GM18861 (cell line): ENCODE data around the gene RNF113B.

Experiments used
- ATAC-seq: cut with Tn5 transposase; IDR thresholded peaks from one replicate; pipeline ENCODE4 v1.9.1; 2021; ENCODE audit not compliant: unreplicated experiment

RNF113B gene

GRCh38 chr13:98176777-98177608 is at the start of gene RNF113B:
Gene RNF113B (minus strand): TSS chr13:98177269. CDS start chr13:98177236, 33 bp downstream.
- no peak for ATAC-seq

DNA sequence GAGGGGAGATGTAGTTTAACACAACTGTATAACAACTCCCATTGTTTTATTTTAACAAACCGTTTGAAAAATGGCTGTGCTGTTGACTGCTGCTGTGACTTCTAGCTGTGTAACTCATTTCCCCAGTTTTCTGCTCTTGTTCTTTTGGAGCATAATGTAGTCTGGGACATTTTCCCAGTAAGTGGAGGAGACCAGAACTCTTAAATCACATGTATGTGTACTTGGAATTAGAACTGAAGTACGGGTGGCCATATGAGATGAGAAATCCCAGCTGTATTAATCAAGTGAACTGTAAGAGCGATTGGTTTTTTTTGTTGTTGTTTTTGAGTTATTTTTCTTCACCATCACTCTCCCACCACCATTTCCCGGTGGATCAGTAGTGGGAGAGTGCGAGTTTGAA is 49.4 kb upstream of the RNF113B start:
- ATAC-seq: no peak

DNA sequence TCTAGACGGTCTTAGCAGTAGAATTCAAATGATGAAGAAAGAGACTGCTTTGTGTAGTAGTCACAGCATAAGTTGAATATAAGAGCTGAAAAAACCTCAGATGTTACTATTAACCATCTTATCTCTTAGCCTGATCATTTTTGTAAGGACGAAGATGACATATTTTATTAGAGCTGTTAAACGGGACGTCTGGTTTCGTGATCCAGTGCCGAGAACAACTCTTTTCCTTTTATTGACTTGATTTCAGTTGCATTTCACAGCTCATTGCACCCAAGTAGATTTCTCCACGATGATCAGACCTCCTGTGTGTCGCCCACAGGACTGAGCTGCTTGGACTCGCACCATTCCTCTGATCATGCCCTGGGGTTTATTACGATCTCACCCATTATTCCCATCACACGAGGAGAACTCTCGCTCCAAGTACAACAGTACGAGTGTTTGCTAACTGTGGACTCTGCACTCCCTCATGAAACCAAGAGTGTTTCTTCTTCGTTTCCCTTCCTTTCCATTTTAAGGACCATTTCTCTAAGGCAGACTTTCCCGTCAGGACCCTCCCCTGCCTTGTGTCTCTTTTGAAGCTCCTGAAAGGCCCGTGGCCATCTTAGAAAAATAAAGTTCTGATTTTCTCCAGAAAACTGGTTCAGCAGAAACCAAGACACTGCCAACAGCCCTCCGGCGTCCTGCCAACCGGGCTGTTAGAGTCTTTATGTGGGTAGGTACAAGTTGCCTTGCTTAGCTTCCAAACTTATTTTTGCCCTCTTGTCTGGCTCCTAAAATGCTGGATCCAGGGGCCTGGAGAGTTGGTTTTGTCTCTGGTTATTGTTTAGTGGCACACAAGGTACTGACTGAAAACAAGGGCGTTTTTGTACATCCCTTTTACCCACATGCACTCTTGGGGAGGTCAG is 48.2 kb upstream of the RNF113B start:
- no peak for ATAC-seq

DNA sequence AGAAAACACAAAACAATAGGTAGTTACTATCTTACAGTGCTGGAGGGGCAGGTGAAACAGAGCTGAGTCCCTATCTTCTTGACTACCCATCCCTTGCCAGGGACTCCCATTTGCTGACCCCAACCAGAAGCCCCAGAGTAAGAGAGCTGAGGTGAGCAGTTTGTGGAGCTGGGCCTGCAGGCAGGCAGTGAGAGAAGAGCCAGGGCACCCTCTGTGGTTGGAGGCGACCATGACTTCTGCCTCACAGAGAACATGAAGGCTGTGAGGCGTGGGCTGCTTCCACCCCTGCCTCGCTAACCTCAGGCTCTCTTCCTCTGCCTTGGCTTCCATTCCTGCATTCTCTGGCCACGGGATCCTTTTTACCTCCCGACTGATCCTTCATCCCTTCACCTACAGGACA is 47.5 kb upstream of the RNF113B start:
- no peak for ATAC-seq

- no peak for ATAC-seq
Measured at GRCh38 chr13:98223741-98224140, 46.7 kb upstream of the RNF113B start.

DNA sequence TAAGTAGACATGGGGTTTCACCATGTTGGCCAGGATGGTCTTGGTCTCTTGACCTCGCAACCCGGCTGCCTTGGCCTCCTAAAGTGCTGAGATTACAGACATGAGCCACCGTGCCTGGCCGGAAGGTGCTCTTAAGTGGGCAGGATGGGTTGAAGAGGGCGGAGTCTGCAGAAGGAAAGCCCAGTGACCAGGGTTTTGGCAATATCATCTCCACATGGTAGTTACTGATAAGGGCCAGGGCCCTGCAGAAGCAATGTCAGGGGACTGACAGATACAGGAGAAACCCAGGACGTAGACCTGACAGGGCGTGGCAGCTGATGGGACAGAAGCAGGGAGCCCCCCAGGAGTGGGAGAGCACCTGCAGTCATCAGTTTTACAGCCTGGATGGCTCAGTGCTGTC is 45.7 kb upstream of the RNF113B start:
- ATAC-seq: no peak

DNA sequence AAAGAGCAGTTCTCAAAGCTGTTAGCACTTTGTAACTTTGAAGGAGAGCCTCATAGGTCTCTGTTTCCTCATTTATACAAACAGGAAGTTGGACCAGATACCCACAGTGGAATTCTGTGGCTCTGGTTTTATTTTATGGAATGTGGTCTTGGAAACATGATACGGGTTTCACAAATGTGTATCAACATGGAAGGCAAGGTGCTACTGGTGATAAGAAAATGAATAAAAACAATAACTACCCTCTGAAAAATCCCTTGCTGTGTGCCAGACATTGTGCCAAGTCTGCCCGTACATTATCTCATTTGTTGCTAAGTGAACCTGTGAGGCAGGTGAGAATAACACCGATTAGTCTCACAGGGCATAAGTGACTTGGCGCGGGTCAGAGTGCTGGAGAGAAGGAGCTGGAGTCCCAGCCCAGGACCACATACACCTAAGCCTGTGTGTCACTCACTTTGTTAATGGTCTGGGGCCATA is 45.0 kb upstream of the RNF113B start:
- no peak for ATAC-seq

DNA sequence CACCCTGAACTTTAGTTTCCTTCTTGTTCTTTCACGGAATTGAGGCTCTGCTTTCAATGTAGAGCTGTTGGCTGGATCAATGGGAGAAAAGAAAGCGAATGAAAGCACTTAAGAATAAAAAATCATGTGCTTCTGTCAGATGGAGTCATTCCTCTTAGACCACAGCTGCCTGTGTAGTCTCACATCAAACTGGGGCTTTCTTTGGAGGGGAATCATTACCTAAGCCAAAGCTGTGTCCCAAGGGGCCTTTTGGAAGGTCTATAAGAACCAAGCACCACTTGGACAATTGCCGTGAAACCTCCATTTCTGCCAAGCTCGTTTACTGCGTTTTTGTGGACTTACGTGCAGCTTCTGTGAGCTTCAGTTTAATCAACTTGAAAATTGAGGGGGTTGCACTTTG is 44.2 kb upstream of the RNF113B start:
- ATAC-seq: no peak

- no peak for ATAC-seq
Measured at GRCh38 chr13:98220271-98220791, 43.3 kb upstream of the RNF113B start.

DNA sequence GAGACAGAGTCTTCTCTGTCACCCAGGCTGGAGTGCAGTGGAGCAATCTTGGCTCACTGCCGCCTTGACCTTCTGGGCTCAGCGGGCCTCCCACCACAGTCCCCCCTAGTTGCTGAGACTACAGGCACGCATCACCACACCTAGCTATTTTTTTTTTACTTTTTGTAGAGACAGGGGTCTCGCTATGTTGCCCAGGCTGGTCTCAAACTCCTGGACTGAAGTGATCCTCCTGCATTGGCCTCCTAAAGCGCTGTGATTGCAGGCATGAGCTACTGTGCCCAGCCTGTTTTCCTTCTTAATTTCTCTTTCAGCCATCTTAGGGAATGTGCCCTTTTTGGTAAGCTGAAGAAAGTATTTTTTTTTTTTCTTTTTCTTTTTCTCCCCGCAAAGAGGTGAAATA is 42.6 kb upstream of the RNF113B start:
- no peak for ATAC-seq

- no peak for ATAC-seq
Measured at GRCh38 chr13:98217597-98217996, 40.5 kb upstream of the RNF113B start.

DNA sequence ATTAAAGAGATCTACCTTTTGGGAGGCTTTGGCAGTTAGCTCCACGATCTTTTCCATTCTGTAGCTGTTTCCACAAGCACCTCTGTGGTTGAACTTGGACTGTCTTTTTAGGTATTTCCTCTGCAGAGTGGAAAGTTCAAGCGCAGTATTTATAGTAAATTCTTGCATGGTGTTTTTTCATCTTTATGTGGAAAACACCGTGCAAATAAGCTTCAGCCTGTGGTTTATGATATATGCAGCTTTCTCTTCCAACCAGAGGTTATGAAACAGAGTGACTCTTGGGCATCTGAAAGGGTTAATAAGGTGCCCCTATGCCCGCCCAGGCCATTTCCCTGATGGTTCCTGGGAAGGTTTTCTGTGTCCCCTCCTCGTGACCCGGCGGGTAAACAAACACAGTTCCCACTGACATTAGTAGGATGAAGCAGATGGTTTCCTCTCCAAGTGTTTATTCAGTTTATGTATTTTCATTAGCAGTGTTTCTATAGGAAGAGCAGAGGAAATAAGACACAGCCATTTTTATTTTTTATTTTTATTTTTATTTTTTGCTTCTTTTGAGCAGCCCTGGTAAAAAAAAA is 39.7 kb upstream of the RNF113B start:
- no peak for ATAC-seq

- ATAC-seq: no peak
Measured at GRCh38 chr13:98216135-98216565, 39.1 kb upstream of the RNF113B start.

GRCh38 chr13:98215508-98215907 is 38.4 kb upstream of the RNF113B start:
- ATAC-seq: no peak

- no peak for ATAC-seq
Measured at GRCh38 chr13:98214707-98215106, 37.6 kb upstream of the RNF113B start.

GRCh38 chr13:98214008-98214643 is 37.1 kb upstream of the RNF113B start:
- no peak for ATAC-seq

- no peak for ATAC-seq
Measured at GRCh38 chr13:98213354-98213753, 36.3 kb upstream of the RNF113B start.

DNA sequence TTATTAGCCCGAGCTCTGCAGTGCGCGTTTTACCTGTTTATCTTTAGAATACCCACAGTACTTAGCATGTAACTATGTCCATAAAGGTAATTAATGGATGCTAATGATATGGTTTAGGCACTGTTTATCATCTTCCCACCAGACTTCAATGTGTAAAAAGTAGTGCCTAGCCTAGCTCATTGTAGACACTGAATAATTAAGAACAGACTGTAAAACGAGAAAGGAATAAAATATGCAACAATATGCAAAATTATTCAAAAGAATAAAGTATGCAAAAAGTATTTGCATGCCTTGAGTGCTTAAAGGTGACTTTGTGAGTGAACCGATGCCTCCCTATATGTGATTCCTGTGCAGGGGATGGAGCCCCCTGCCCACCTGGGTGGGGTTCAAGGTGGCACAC is 35.7 kb upstream of the RNF113B start:
- ATAC-seq: no peak

GRCh38 chr13:98208606-98209005 is 31.5 kb upstream of the RNF113B start:
- no peak for ATAC-seq

DNA sequence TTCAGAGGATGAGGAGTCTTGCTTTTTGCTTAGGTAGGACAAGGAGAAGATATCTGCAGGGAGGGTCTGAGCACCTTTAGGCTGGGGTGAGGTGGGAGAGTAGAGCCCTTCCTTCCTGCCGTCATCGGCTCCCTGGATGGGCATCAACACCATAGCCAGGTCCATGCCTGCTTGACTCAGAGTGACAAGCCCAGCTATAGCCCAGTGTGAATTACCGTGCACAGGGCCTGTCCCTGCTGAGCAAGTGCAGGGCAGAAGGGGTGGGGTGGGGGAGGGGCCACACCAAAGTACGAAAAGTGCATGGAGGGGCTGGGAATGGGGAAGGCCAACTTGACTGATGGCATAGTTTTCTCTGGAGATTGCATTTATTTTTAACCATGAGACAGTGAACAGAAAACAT is 30.3 kb upstream of the RNF113B start:
- ATAC-seq: no peak

- no peak for ATAC-seq
Measured at GRCh38 chr13:98206946-98207345, 29.9 kb upstream of the RNF113B start.
